Fibroblast of lung (primary cell): ENCODE data around the gene ROR2. TPM values are rescaled to one million over a fixed set of nuclear protein-coding genes. Genes with fewer than 3 reads are reported as not detected.

Experiments used
- DNase-seq, 2 donors: peaks; one replicate each; pipeline versions ENCODE4 v3.0.0 to v3.0.0-alpha.2; 2010; ENCODE audit warnings: low read depth in 2 of 2
- H2AFZ ChIP-seq: 2 replicates; pipeline ENCODE4 v1.5.1; 2012; ENCODE audit warnings: low read length, control low read depth, inconsistent platforms
- H3K27ac ChIP-seq: 2 replicates; pipeline ENCODE4 v1.5.1; 2011; ENCODE audit warnings: low read length, control low read depth; ENCODE audit not compliant: insufficient read depth
- H3K27me3 ChIP-seq: 2 replicates; pipeline ENCODE4 v1.5.1; 2011; ENCODE audit warnings: mild to moderate bottlenecking, low read length; ENCODE audit not compliant: control insufficient read depth, insufficient read depth
- H3K36me3 ChIP-seq: 2 replicates; pipeline ENCODE4 v1.5.1; 2011; ENCODE audit warnings: low read length; ENCODE audit not compliant: control insufficient read depth, insufficient read depth
- H3K4me1 ChIP-seq: 2 replicates; pipeline ENCODE4 v1.5.1; 2011; ENCODE audit warnings: low read length; ENCODE audit not compliant: control insufficient read depth, insufficient read depth; ENCODE audit errors: extremely low read depth
- H3K4me2 ChIP-seq: 2 replicates; pipeline ENCODE4 v1.5.1; 2011; ENCODE audit warnings: low read length, control low read depth; ENCODE audit not compliant: insufficient read depth; ENCODE audit errors: extremely low read depth
- H3K4me3 ChIP-seq, 4 experiments: fragments of 200-600 bp in 1 of 4; sonication (generic) in 1 of 4; replicated peaks in 1 of 4; 2 replicates each; pipeline ENCODE4 v1.5.1; 2011 to 2016; ENCODE audit warnings: low read length in 4 of 4, low read depth in 3 of 4, mild to moderate bottlenecking in 3 of 4, control low read depth in 2 of 4, inconsistent platforms in 1 of 4, mixed read lengths in 1 of 4; ENCODE audit not compliant: insufficient read depth in 1 of 4; ENCODE audit errors: control extremely low read depth in 1 of 4
- H3K79me2 ChIP-seq: 2 replicates; pipeline ENCODE4 v1.5.1; 2012; ENCODE audit warnings: mild to moderate bottlenecking, low read length, inconsistent platforms; ENCODE audit not compliant: control insufficient read depth, insufficient read depth
- H3K9ac ChIP-seq: 2 replicates; pipeline ENCODE4 v1.5.1; 2011; ENCODE audit warnings: mild to moderate bottlenecking, low read length, control low read depth; ENCODE audit not compliant: insufficient read depth
- H3K9me3 ChIP-seq: 2 replicates; pipeline ENCODE4 v1.5.1; 2012; ENCODE audit warnings: low read depth, low read length; ENCODE audit not compliant: control insufficient read depth, insufficient read depth
- H4K20me1 ChIP-seq: 2 replicates; pipeline ENCODE4 v1.5.1; 2011; ENCODE audit warnings: low read length; ENCODE audit not compliant: control insufficient read depth, insufficient read depth; ENCODE audit errors: extremely low read depth
- EZH2 ChIP-seq: IDR thresholded peaks from 2 replicates; pipeline ENCODE4 v1.5.1; 2012; ENCODE audit warnings: low read length, control low read depth, mild to moderate bottlenecking; ENCODE audit errors: missing control alignments
- polyA plus RNA-seq, 2 donors: library from polyadenylated mRNA; depleted of rRNA in 1 of 2; stranded (reverse) in 1 of 2; unstranded in 1 of 2; fragments of >200 nt; gene quantifications; 2 replicates each; pipeline ENCODE4 v1.2.1, GENCODE V29; 2011 to 2012; ENCODE audit warnings: missing spikeins in 1 of 2
- total RNA-seq: library from RNA; depleted of rRNA; stranded (reverse); fragments of >200 nt; gene quantifications from 2 replicates; pipeline ENCODE4 v1.2.1, GENCODE V29; 2014
- TF ChIP-seq, protein P1 (sequence below), 2 donors: IDR thresholded peaks in 1 of 2; conservative IDR thresholded peaks in 1 of 2; 1 replicate in 1 of 2; 2 replicates in 1 of 2; pipeline ENCODE4 v1.5.1; 2011 to 2012; ENCODE audit warnings: low read length in 2 of 2, control low read depth in 1 of 2, inconsistent platforms in 1 of 2, low read depth in 1 of 2, mild to moderate bottlenecking in 1 of 2

The ROR2 gene
- total and polyA plus RNA-seq, 2 donors (not counting 1 experiment from before 2014, with no cell fraction given): 2.3 to 27.9 TPM

DNA sequence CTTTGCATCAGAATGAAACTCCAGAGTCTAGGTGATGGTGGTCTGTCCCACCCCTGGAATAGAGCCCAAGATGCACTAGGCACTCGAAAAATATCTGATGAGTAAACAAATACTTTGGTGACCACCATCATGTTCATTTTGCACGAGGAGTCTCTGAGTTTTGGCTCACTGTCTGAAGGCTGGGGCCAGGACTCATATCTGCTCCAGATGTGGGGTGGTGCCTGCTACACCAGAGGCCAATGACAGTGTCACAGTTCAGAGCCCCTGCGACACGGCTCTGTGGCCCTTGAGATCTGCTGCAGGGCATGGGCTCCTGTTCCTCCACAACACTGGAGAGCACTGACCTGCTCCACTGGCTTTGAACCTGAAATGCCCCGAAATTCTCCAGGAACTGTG lies 164.6 kb downstream of the ROR2 start:
- H3K27me3 ChIP-seq: no peaks in the 10 kb centered on the region

DNA sequence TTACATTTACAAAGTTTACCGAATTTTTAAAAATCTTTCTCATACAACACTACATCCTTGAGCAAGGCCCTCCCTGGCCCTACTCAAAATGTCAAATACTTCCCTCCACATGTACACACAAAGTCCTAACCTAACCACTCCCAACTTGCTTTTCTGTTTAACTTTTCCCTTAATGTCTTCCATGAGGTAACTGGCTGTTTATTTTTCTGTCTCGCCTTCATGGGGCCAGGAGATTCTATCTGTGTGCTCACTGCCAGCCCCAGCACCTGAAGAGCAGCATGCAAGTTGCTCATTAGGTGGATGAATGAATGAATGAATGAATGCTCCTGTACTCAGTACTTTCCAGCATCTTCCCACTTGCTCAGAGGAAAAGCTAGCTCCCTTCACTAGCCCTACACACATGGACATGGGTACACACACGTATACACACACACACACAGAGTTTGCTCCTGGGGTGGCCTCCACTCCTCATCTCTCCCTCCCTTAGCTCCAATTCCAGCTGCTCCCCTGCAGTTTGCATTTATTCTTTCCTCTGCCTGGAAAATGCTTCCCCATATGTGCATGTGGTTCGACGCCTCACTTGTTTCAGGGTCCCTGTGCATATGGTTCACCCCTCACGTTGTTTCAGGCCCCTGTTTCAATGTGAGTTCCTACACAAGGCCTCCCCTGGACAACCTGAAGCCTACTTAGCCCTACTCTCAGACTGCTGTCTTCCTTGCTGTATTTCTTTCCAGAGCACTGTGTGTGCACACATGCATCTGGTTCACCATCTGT lies 165.2 kb downstream of the ROR2 start:
- H3K27ac ChIP-seq: no peak overlapping the region
- H3K79me2 ChIP-seq: no peaks in the 10 kb centered on the region
- H3K4me1 ChIP-seq: no peaks in the 10 kb centered on the region
- no peaks in the 10 kb centered on the region for H4K20me1 ChIP-seq
- H3K4me3 ChIP-seq: no peak overlapping the region
- H3K36me3 ChIP-seq: no peaks in the 10 kb centered on the region
- TF ChIP-seq, protein P1, sequence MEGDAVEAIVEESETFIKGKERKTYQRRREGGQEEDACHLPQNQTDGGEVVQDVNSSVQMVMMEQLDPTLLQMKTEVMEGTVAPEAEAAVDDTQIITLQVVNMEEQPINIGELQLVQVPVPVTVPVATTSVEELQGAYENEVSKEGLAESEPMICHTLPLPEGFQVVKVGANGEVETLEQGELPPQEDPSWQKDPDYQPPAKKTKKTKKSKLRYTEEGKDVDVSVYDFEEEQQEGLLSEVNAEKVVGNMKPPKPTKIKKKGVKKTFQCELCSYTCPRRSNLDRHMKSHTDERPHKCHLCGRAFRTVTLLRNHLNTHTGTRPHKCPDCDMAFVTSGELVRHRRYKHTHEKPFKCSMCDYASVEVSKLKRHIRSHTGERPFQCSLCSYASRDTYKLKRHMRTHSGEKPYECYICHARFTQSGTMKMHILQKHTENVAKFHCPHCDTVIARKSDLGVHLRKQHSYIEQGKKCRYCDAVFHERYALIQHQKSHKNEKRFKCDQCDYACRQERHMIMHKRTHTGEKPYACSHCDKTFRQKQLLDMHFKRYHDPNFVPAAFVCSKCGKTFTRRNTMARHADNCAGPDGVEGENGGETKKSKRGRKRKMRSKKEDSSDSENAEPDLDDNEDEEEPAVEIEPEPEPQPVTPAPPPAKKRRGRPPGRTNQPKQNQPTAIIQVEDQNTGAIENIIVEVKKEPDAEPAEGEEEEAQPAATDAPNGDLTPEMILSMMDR (conservative IDR thresholded peaks at IDR 0.05 in 1 of 2, IDR thresholded peaks at IDR 0.05 in 1 of 2; ENCODE audit: low read depth in 1 of 2, low read length in 2 of 2): no peak
- TF ChIP-seq EZH2: no peak
- no peaks in the 10 kb centered on the region for H3K27me3 ChIP-seq
- H2AFZ ChIP-seq: no peak overlapping the region
- no peaks in the 10 kb centered on the region for H3K9me3 ChIP-seq
- no peak for DNase-seq
- no peak overlapping the region for H3K9ac ChIP-seq
- no peak overlapping the region for H3K4me2 ChIP-seq

More for the DNA sequence above, 164.6 kb downstream of the ROR2 start:
- H3K27ac ChIP-seq: no peak overlapping the region
- H3K9ac ChIP-seq: no peak overlapping the region
- no peaks in the 10 kb centered on the region for H3K9me3 ChIP-seq
- H3K79me2 ChIP-seq: no peaks in the 10 kb centered on the region
- no peak overlapping the region for H3K4me3 ChIP-seq
- DNase-seq: no peak
- no peaks in the 10 kb centered on the region for H3K36me3 ChIP-seq
- no peak overlapping the region for H3K4me2 ChIP-seq
- H3K4me1 ChIP-seq: no peaks in the 10 kb centered on the region
- TF ChIP-seq, protein P1 (conservative IDR thresholded peaks at IDR 0.05 in 1 of 2, IDR thresholded peaks at IDR 0.05 in 1 of 2; ENCODE audit: low read depth in 1 of 2, low read length in 2 of 2): no peak
- TF ChIP-seq EZH2: no peak
- no peaks in the 10 kb centered on the region for H4K20me1 ChIP-seq
- H2AFZ ChIP-seq: no peak overlapping the region

DNA sequence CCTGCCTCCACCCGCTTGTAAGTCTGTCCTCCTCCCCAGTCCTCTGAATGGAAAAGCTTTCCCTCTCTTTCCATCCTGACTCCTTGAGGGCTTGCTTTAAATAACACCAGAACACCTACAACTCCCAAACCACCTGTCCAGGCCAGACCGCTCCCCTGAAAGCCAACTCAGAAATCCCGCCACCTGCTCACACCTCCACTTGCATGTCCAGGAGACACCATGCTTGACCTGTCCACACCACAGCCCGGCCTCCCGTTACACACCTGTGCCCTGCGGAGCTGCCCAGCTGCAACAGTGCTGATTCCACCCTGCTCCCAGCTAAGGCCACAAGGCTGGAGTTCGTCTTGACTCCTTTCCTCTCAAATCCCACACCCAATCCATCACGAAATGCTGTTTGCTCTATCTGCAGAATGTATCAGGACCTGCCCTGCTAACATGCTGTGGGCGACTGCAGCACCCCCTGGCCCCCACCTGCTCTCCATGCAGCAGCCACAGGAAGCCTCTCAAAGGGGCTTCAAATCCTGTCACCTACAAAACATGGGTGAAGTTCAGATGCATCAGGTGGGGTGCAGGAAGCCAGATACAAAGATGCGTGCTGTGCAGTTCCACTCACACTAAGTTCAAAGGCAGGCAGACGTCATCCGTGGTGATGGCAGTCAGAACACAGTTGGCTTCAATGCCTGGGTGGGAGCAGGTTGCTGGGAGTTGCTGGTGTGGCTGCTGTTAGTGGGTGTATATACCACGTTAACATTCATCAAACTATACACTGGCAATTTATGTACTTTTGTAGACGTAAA lies 166.0 kb downstream of the ROR2 start:
- Histone ChIP-seq H3K27me3 (no peaks in the 10 kb centered on the region), H3K4me2 (no peak overlapping the region), H3K27ac (no peak overlapping the region), H3K36me3 (no peaks in the 10 kb centered on the region), H3K9ac (no peak overlapping the region), H3K4me1 (no peaks in the 10 kb centered on the region), H3K79me2 (no peaks in the 10 kb centered on the region), H3K9me3 (no peaks in the 10 kb centered on the region), H2AFZ (no peak overlapping the region), H4K20me1 (no peaks in the 10 kb centered on the region), H3K4me3 (no peak overlapping the region)
- no peak for TF ChIP-seq EZH2
- TF ChIP-seq, protein P1 (conservative IDR thresholded peaks at IDR 0.05 in 1 of 2, IDR thresholded peaks at IDR 0.05 in 1 of 2; ENCODE audit: low read depth in 1 of 2, low read length in 2 of 2): no peak
- no peak for DNase-seq
